ENCODE measurements around the gene CAMKMT. TPM values are rescaled to one million over a fixed set of nuclear protein-coding genes. Genes with fewer than 3 reads are reported as not detected.

The CAMKMT gene
- total and polyA plus RNA-seq, 9 of the 15 experiments (the other 6 are each of a cell fraction or from before 2014, with no cell fraction given): 1.6 to 15.3 (median 7.4) TPM

- no peaks in the 10 kb centered on the region; a peak in 1 of 5 replicates for H3K4me1 ChIP-seq (replicated peaks in 1 of 2; ENCODE audit: control insufficient read depth in 2 of 2, insufficient read depth in 2 of 2, low read length in 2 of 2)
- no peaks in the 10 kb centered on the region for H3K9me1 ChIP-seq (ENCODE audit: control insufficient read depth, insufficient read depth, low read length)
- no peaks in the 10 kb centered on the region for H3K79me2 ChIP-seq (ENCODE audit: control insufficient read depth, insufficient read depth, low read length)
- ChIA-PET POLR2A (interaction anchor here (1.0 kb wide), 1 partner anchor 14 kb away, joined by 4 read pairs; no protein-coding TSS in a partner anchor), CTCF (ENCODE audit: low intra/inter-chr PET ratio) (no interaction called here)
- H3K4me2 ChIP-seq (ENCODE audit: insufficient read depth, low read length): no peak overlapping the region
- intact Hi-C loops (cut with micrococcal nuclease): no loop called here
- no peak for TF ChIP-seq NCOA4 (IDR thresholded peaks at IDR 0.05; ENCODE audit: partially characterized antibody)
- no peak overlapping the region for H3K27ac ChIP-seq (ENCODE audit: extremely low read depth, low read depth, low read length)
- no peaks in the 10 kb centered on the region for H4K20me1 ChIP-seq (replicated peaks; ENCODE audit: control insufficient read depth, insufficient read depth, low read length)
- H2AFZ ChIP-seq (ENCODE audit: low read depth, low read length): no peak overlapping the region
- H3K9ac ChIP-seq (ENCODE audit: insufficient read depth in 1 of 2, low read depth in 2 of 2, low read length in 2 of 2): no peak overlapping the region
- ATAC-seq (no peak), FAIRE-seq (no peak), DNase-seq (ENCODE audit: extremely low read depth in 1 of 4, low spot score in 3 of 4) (no peak)
- no TSS peak for BruUV-seq (replicated peaks)
- no peak overlapping the region for H3K4me3 ChIP-seq
- H3K9me3 ChIP-seq (replicated peaks; ENCODE audit: control insufficient read depth, insufficient read depth, low read depth, low read length): no peaks in the 10 kb centered on the region
- no peaks in the 10 kb centered on the region for H3K36me3 ChIP-seq (ENCODE audit: control insufficient read depth, insufficient read depth, low read length)
- no peaks in the 10 kb centered on the region for H3K27me3 ChIP-seq (ENCODE audit: control insufficient read depth in 2 of 2, insufficient read depth in 2 of 2, low read length in 2 of 2)
- in situ Hi-C loops (cut with MboI): no loop called here
Measured at GRCh38 chr2:44529448-44529847, 167.7 kb downstream of the CAMKMT start.

- Histone ChIP-seq H3K4me2 (ENCODE audit: insufficient read depth, low read length) (no peak overlapping the region), H3K36me3 (ENCODE audit: control insufficient read depth, insufficient read depth, low read length) (no peaks in the 10 kb centered on the region), H3K27me3 (ENCODE audit: control insufficient read depth in 2 of 2, insufficient read depth in 2 of 2, low read length in 2 of 2) (no peaks in the 10 kb centered on the region), H3K9ac (ENCODE audit: insufficient read depth in 1 of 2, low read depth in 2 of 2, low read length in 2 of 2) (no peak overlapping the region), H3K4me3 (no peak overlapping the region), H3K4me1 (replicated peaks in 1 of 2; ENCODE audit: control insufficient read depth in 2 of 2, insufficient read depth in 2 of 2, low read length in 2 of 2) (no peaks in the 10 kb centered on the region; a peak in 1 of 5 replicates), H3K79me2 (ENCODE audit: control insufficient read depth, insufficient read depth, low read length) (no peaks in the 10 kb centered on the region), H3K9me3 (replicated peaks; ENCODE audit: control insufficient read depth, insufficient read depth, low read depth, low read length) (no peaks in the 10 kb centered on the region), H3K9me1 (ENCODE audit: control insufficient read depth, insufficient read depth, low read length) (no peaks in the 10 kb centered on the region), H4K20me1 (replicated peaks; ENCODE audit: control insufficient read depth, insufficient read depth, low read length) (no peaks in the 10 kb centered on the region), H2AFZ (ENCODE audit: low read depth, low read length) (no peak overlapping the region), H3K27ac (ENCODE audit: extremely low read depth, low read depth, low read length) (no peak overlapping the region)
- ATAC-seq: no peak
- DNase-seq (ENCODE audit: extremely low read depth in 1 of 4, low spot score in 3 of 4): no peak
- no TSS peak for BruUV-seq (replicated peaks)
- intact Hi-C loops (cut with micrococcal nuclease) (no loop called here), in situ Hi-C loops (cut with MboI) (no loop called here)
- FAIRE-seq: no peak
- 16% methylated on average over 2 of the region's 2 CpGs for WGBS (ENCODE audit: insufficient coverage, low coverage, missing lambda C conversion rate)
- POLR2A ChIA-PET: no interaction called here
- CTCF ChIA-PET (ENCODE audit: low intra/inter-chr PET ratio): no interaction called here
- no peak for TF ChIP-seq SPI1 (IDR thresholded peaks at IDR 0.05; ENCODE audit: borderline replicate concordance, low read depth, low read length)
- no peak for TF ChIP-seq USF1 (CRISPR knock-in tag; IDR thresholded peaks at IDR 0.05)
Measured at GRCh38 chr2:44531289-44531688, 169.5 kb downstream of the CAMKMT start.
